CD14-positive monocyte (primary cell): Measurements from ENCODE around the gene STX10. TPM values are rescaled to one million over a fixed set of nuclear protein-coding genes. Genes with fewer than 3 reads are reported as not detected.
"Not testable (repeated sequence)": the region's sequence is repeated elsewhere in the genome, so short reads cannot be mapped to it uniquely, and the experiment has no call there.

Experiments used
- DNase-seq, 3 donors: peaks; one replicate each; pipeline ENCODE4 v3.0.0-alpha.2; 2011 to 2022
- H2AFZ ChIP-seq: 2 replicates; pipeline ENCODE4 v1.6.0; 2012; ENCODE audit warnings: mild to moderate bottlenecking, low read depth, low read length, inconsistent platforms; ENCODE audit not compliant: insufficient read depth, poor library complexity, severe bottlenecking
- H3K27ac ChIP-seq, 2 donors: 1 replicate in 1 of 2; 2 replicates in 1 of 2; pipeline ENCODE4 v1.5.1; 2012 to 2013; ENCODE audit warnings: low read length in 2 of 2, control low read depth in 1 of 2, inconsistent platforms in 1 of 2, low read depth in 1 of 2, mild to moderate bottlenecking in 1 of 2
- H3K27me3 ChIP-seq, 2 donors: one replicate each; pipeline versions ENCODE4 v1.6.0 to v1.6.1; 2011 to 2013; ENCODE audit warnings: low read length in 2 of 2; ENCODE audit not compliant: control insufficient read depth in 2 of 2, insufficient read depth in 2 of 2
- H3K36me3 ChIP-seq, 2 donors: replicated peaks in 1 of 2; 1 replicate in 1 of 2; 2 replicates in 1 of 2; pipeline versions ENCODE4 v1.5.1 to v1.6.1; 2012 to 2013; ENCODE audit warnings: low read length in 2 of 2, control low read depth in 1 of 2, inconsistent platforms in 1 of 2, mild to moderate bottlenecking in 1 of 2; ENCODE audit not compliant: insufficient read depth in 2 of 2, control insufficient read depth in 1 of 2
- H3K4me1 ChIP-seq, 2 donors: 1 replicate in 1 of 2; 2 replicates in 1 of 2; pipeline versions ENCODE4 v1.5.1 to v1.6.1; 2012 to 2013; ENCODE audit warnings: low read length in 2 of 2, control low read depth in 1 of 2, inconsistent platforms in 1 of 2, mild to moderate bottlenecking in 1 of 2, moderate library complexity in 1 of 2; ENCODE audit not compliant: insufficient read depth in 2 of 2, control insufficient read depth in 1 of 2
- H3K4me2 ChIP-seq: replicated peaks from 2 replicates; pipeline ENCODE3; 2012; ENCODE audit warnings: low read length, moderate library complexity, mild to moderate bottlenecking; ENCODE audit not compliant: poor library complexity, severe bottlenecking; ENCODE audit errors: extremely low read depth
- H3K4me3 ChIP-seq, 3 experiments: fragments of 200-600 bp in 1 of 3; sonication (generic) in 1 of 3; replicated peaks in 1 of 3; 1 replicate in 2 of 3; 2 replicates in 1 of 3; pipeline ENCODE4 v1.5.1; 2011 to 2013; ENCODE audit warnings: low read length in 3 of 3, mild to moderate bottlenecking in 3 of 3, control low read depth in 2 of 3, low read depth in 2 of 3, inconsistent platforms in 1 of 3, moderate library complexity in 1 of 3
- H3K79me2 ChIP-seq: 2 replicates; pipeline ENCODE4 v1.6.0; 2012; ENCODE audit warnings: mild to moderate bottlenecking, control low read depth, inconsistent platforms, low read length, moderate library complexity; ENCODE audit not compliant: insufficient read depth
- H3K9ac ChIP-seq: 2 replicates; pipeline ENCODE4 v1.6.0; 2017; ENCODE audit warnings: low read length, mild to moderate bottlenecking; ENCODE audit not compliant: insufficient read depth, poor library complexity, severe bottlenecking
- H3K9me3 ChIP-seq, 2 donors: replicated peaks in 1 of 2; 1 replicate in 1 of 2; 2 replicates in 1 of 2; pipeline versions ENCODE4 v1.5.1 to v1.6.1; 2012 to 2013; ENCODE audit warnings: low read length in 2 of 2, control low read depth in 1 of 2; ENCODE audit not compliant: control insufficient read depth in 1 of 2, insufficient read depth in 1 of 2
- H4K20me1 ChIP-seq: 2 replicates; pipeline ENCODE4 v1.6.0; 2012; ENCODE audit warnings: mild to moderate bottlenecking, low read length, control low read depth, moderate library complexity; ENCODE audit not compliant: insufficient read depth
- H3K27ac Mint-ChIP-seq, 7 donors: one replicate each; pipeline ENCODE4 v1.8.0; 2020; ENCODE audit warnings: mild to moderate bottlenecking in 7 of 7, mixed read lengths in 7 of 7, moderate library complexity in 6 of 7, inconsistent platforms in 2 of 7
- H3K27me3 Mint-ChIP-seq, 3 donors: one replicate each; pipeline ENCODE4 v1.8.0; 2021 to 2022; ENCODE audit warnings: low read depth in 3 of 3, mild to moderate bottlenecking in 3 of 3, mixed read lengths in 3 of 3, moderate library complexity in 3 of 3, inconsistent platforms in 1 of 3
- H3K36me3 Mint-ChIP-seq, 2 donors: one replicate each; pipeline ENCODE4 v1.8.0; 2020; ENCODE audit warnings: mixed read lengths in 2 of 2, inconsistent platforms in 1 of 2, mild to moderate bottlenecking in 1 of 2
- H3K4me1 Mint-ChIP-seq: one replicate; pipeline ENCODE4 v1.8.0; 2020; ENCODE audit warnings: mild to moderate bottlenecking, mixed read lengths
- H3K4me3 Mint-ChIP-seq, 2 donors: one replicate each; pipeline ENCODE4 v1.8.0; 2020; ENCODE audit warnings: mild to moderate bottlenecking in 2 of 2, mixed read lengths in 2 of 2, moderate library complexity in 1 of 2
- H3K9me3 Mint-ChIP-seq, 7 donors: one replicate each; pipeline ENCODE4 v1.8.0; 2020 to 2022; ENCODE audit warnings: mixed read lengths in 7 of 7, mild to moderate bottlenecking in 6 of 7, moderate library complexity in 6 of 7, inconsistent platforms in 2 of 7
- WGBS: methylation state at CpG from one replicate; pipeline ENCODE4 v1.1.5; 2013; ENCODE audit warnings: missing lambda C conversion rate; ENCODE audit not compliant: insufficient coverage; 5-methylcytosine and 5-hydroxymethylcytosine counted together
- intact Hi-C, 2 donors: fragments of 100-400 bp; cut with micrococcal nuclease; formaldehyde crosslinking; loops; one replicate each; pipeline versions ENCODE4 v1.15.0 to v1.15.1; 2023
- polyA plus RNA-seq, 3 donors: library from polyadenylated mRNA; depleted of rRNA in 1 of 3; unstranded in 2 of 3; stranded (reverse) in 1 of 3; fragments of 300-500 nt in 2 of 3; fragments of >200 nt in 1 of 3; fragmentation: Illumina TruSeq in 2 of 3; gene quantifications; 1 replicate in 2 of 3; 2 replicates in 1 of 3; pipeline ENCODE4 v1.2.3, GENCODE V29; 2012 to 2021

The STX10 gene
- polyA plus RNA-seq, 3 donors = 158 to 392 (median 172) TPM

DNA sequence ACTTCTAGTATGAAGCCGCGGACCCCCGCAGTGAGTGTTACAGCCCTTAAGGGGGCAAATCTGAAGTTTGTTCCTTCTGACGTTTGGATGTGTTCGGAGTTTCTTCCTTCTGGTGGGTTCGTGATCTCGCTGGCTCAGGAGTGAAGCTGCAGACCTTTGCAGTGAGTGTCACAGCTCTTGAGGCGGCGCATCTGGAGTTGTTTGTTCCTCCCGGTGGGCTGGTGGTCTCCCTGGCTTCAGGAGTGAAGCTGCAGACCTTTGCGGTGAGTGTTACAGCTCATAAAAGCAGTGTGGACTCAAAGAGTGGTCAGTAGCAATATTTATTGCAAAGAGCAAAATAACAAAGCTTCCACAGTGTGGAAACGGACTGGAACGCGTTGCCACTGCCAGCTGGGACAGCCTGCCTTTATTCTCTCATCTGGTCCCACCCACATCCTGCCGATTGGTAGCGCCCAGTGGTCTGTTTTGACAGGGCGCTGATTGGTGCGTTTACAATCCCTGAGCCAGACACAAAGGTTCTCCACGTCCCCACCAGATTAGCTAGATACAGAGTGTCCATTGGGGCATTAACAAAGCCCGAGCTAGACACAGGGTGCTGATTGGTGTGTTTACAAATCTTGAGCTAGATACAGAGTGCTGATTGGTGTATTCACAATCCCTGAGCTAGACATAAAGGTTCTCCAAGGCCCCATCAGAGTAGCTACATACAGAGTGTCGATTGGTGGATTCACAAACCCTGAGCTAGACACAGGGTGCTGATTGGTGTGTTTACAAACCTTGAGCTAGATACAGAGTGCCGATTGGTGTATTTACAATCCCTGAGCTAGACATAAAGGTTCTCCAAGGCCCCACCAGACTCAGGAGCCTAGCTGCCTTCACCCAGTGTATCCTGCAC lies 35.8 kb upstream of the STX10 start:
- H3K79me2 ChIP-seq, DNase-seq, H3K27me3 Mint-ChIP-seq, H3K27me3 ChIP-seq, H2AFZ ChIP-seq, H3K9ac ChIP-seq, H3K4me3 Mint-ChIP-seq, H3K9me3 ChIP-seq, H3K27ac ChIP-seq, H3K4me1 Mint-ChIP-seq, H3K4me2 ChIP-seq, H3K4me3 ChIP-seq, H4K20me1 ChIP-seq, H3K9me3 Mint-ChIP-seq, H3K36me3 ChIP-seq, H3K36me3 Mint-ChIP-seq, intact Hi-C loops, H3K4me1 ChIP-seq, H3K27ac Mint-ChIP-seq: not testable (repeated sequence)
- 98% methylated on average over 16 of the region's 22 CpGs for WGBS

DNA sequence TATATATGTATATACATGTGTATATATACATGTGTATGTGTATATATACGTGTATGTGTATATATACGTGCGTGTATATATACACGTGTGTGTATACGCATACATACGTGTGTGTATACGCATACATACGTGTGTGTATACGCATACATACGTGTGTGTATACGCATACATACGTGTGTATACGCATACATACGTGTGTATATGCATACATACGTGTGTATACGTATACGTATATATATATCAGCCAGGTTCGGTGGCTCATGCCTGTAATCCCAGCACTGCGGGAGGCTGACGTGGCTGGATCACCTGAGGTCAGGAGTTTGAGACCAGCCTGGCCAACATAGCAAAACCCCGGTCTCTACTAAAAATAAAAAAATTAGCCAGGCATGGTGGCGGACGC lies 34.8 kb upstream of the STX10 start:
- H3K36me3 ChIP-seq, H3K27ac ChIP-seq, H3K79me2 ChIP-seq, H3K4me1 Mint-ChIP-seq, H3K27me3 Mint-ChIP-seq, H3K4me2 ChIP-seq, H3K9ac ChIP-seq, H2AFZ ChIP-seq, DNase-seq, H3K4me3 Mint-ChIP-seq, H3K4me3 ChIP-seq, H3K27me3 ChIP-seq, H3K9me3 ChIP-seq, intact Hi-C loops, H3K36me3 Mint-ChIP-seq, H3K9me3 Mint-ChIP-seq, H3K4me1 ChIP-seq, H3K27ac Mint-ChIP-seq, H4K20me1 ChIP-seq: not testable (repeated sequence)
- 96% methylated on average over 19 of the region's 23 CpGs for WGBS
